Erythroblast (primary cell): ENCODE measurements around the gene CHST15.

Experiments
- GATA1 ChIP-seq: IDR thresholded peaks from 2 replicates; pipeline ENCODE4 v1.6.1; 2011; ENCODE audit warnings: low read depth, mild to moderate bottlenecking, control low read depth, low read length, moderate library complexity
- POLR2A ChIP-seq: IDR thresholded peaks from 2 replicates; pipeline ENCODE4 v1.6.1; 2011; ENCODE audit warnings: mild to moderate bottlenecking, low read length

- TF ChIP-seq POLR2A (no peak), GATA1 (no peak)
Observed at GRCh38 chr10:123986736-123987135, 106.7 kb downstream of the CHST15 start.
